ENCODE measurements around the gene DDX42.

DDX42 gene

GRCh38 chr17:63774141-63774968 lies at the start of gene DDX42:
DDX42 (plus strand) TSS chr17:63774170; CDS start chr17:63787050, 12,880 bp downstream.
- DNase-seq (ENCODE audit: low read depth), result peak; percentile 79

- no peak for DNase-seq (ENCODE audit: low read depth)
These were observed 38.3 kb upstream of the DDX42 start for GRCh38 chr17:63735691-63736090.

GRCh38 chr17:63740464-63741142 lies 33.4 kb upstream of the DDX42 start:
- no peak for DNase-seq (ENCODE audit: low read depth)

GRCh38 chr17:63741143-63741407 lies 32.9 kb upstream of the DDX42 start:
- no peak for DNase-seq (ENCODE audit: low read depth)

- DNase-seq (ENCODE audit: low read depth), result peak; percentile 98
These were observed 32.4 kb upstream of the DDX42 start, which contains the start of gene STRADA for GRCh38 chr17:63741408-63742173. STRADA (minus strand) TSS chr17:63741799; CDS start chr17:63728369, 13,430 bp downstream.

GRCh38 chr17:63751806-63752205 lies 22.2 kb upstream of the DDX42 start:
- no peak for DNase-seq (ENCODE audit: low read depth)

- DNase-seq (ENCODE audit: low read depth), result no peak
These were observed 21.3 kb upstream of the DDX42 start for GRCh38 chr17:63752707-63753106.

- DNase-seq (ENCODE audit: low read depth), result no peak
These were observed 20.8 kb upstream of the DDX42 start for GRCh38 chr17:63753215-63753614.

GRCh38 chr17:63754046-63754445 lies 19.9 kb upstream of the DDX42 start:
- DNase-seq (ENCODE audit: low read depth), result no peak

- DNase-seq (ENCODE audit: low read depth), result no peak
These were observed 15.5 kb upstream of the DDX42 start for GRCh38 chr17:63758428-63758827.

- DNase-seq (ENCODE audit: low read depth), result no peak
These were observed 13.0 kb upstream of the DDX42 start for GRCh38 chr17:63760771-63761539.

GRCh38 chr17:63762161-63763078 lies 11.6 kb upstream of the DDX42 start:
- no peak for DNase-seq (ENCODE audit: low read depth)

- DNase-seq (ENCODE audit: low read depth), result no peak
These were observed 9.3 kb upstream of the DDX42 start for GRCh38 chr17:63764716-63765115.

- DNase-seq (ENCODE audit: low read depth), result no peak
These were observed 7.2 kb upstream of the DDX42 start for GRCh38 chr17:63766754-63767153.

- DNase-seq (ENCODE audit: low read depth), result no peak
These were observed 5.5 kb upstream of the DDX42 start for GRCh38 chr17:63768433-63768832.

GRCh38 chr17:63772801-63773271 lies 1.1 kb upstream of the DDX42 start:
- no peak for DNase-seq (ENCODE audit: low read depth)

- DNase-seq (ENCODE audit: low read depth), result peak; percentile 91
These were observed 464 bp upstream of the DDX42 start, which contains the start of gene CCDC47 for GRCh38 chr17:63773272-63774140. CCDC47 (minus strand) TSS chr17:63773597; CDS start chr17:63766175, 7,422 bp downstream.

GRCh38 chr17:63774969-63775265 lies 947 bp downstream of the DDX42 start:
- no peak for DNase-seq (ENCODE audit: low read depth)

- no peak for DNase-seq (ENCODE audit: low read depth)
These were observed 1.4 kb downstream of the DDX42 start for GRCh38 chr17:63775420-63775819.

GRCh38 chr17:63780507-63780906 lies 6.5 kb downstream of the DDX42 start:
- DNase-seq (ENCODE audit: low read depth), result no peak
